ENCODE results near the gene RNF14. TPM values are rescaled to one million over a fixed set of nuclear protein-coding genes. Genes with fewer than 3 reads are reported as not detected.

The RNF14 gene
- total RNA-seq, 1 experiment from 2014 or later: 126 TPM

- DNase-seq (ENCODE audit: low read depth): no peak
- in situ Hi-C loops (cut with HindIII; ENCODE audit: low pct_unique_long_range_greater_than_20kb, low sequenced_read_pairs): no loop called here
Measured at GRCh38 chr5:142006363-142007236, 37.7 kb downstream of the RNF14 start.

- in situ Hi-C loops (cut with HindIII; ENCODE audit: low pct_unique_long_range_greater_than_20kb, low sequenced_read_pairs): no loop called here
- DNase-seq (ENCODE audit: low read depth): no peak
Measured at GRCh38 chr5:142007237-142007544, 38.3 kb downstream of the RNF14 start.

DNA sequence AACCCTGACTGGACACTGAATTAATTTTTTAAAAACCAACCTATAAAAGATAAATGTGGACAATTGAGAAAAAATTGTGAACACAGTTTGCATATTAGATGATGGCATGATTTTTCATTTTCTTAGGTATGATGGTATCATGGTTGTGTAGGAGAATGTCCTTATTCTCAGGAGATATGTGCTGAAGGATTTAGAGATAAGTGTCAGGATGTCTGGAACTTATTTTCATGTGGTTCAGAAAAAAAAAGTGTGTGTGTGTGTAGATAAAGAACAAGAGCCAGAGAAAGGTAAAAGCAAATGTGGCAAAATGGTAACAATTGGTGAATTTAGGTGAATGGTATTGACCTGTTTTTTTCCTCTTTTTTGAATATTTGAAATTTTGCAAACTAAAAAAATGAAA, 39.9 kb downstream of the RNF14 start:
- in situ Hi-C loops (cut with HindIII; ENCODE audit: low pct_unique_long_range_greater_than_20kb, low sequenced_read_pairs): no loop called here
- no peak for DNase-seq (ENCODE audit: low read depth)

DNA sequence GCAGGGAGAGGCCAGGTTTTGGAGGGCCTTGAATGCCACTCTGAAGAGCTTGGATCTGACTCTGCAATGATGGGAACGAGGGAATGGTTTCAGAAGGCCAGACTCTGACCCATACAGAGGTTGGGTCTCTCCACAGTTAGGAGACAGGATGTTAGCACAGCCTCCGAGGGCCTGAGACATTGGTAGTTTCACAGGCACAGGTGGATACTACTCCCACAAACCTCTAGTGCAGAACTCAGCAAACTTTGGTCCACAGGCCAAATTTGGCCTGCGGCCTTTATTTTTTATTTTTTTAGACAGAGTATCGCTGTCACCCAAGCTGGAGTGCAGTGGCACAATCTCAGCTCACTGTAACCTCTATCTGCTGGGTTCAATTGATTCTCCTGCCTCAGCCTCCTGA, 41.0 kb downstream of the RNF14 start:
- in situ Hi-C loops (cut with HindIII; ENCODE audit: low pct_unique_long_range_greater_than_20kb, low sequenced_read_pairs): no loop called here
- no peak for DNase-seq (ENCODE audit: low read depth)

DNA sequence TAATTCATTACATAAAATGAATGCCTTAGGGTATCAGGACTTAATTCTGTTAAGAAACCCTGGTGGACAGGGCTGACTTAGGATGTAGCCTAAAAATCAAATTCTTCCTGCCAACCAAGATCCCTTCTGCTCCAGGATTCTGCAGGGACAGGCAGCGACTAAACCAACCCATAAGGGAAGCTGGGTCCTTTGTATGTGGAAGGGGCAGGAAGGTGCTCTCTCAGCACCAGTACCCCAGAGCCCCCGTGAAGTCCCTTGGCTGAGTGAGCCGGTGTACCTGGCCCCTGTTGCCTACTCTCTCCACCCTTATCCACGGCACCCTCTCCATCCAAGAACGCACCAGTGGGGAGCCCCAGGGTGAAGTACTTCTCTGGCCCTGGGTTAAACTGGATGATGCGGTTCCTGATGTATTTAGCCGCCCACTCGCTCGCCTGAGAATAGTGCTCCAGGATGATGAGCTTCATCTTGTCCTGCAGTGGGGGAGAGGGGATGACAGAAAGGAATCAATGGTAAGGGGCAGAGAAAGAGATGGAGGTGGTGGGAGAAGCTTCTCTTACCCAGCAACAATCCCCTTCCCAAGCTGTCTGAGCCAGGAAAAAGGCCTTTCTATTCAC, 42.8 kb downstream of the RNF14 start:
- no peak for DNase-seq (ENCODE audit: low read depth)
- in situ Hi-C loops (cut with HindIII; ENCODE audit: low pct_unique_long_range_greater_than_20kb, low sequenced_read_pairs): no loop called here

DNA sequence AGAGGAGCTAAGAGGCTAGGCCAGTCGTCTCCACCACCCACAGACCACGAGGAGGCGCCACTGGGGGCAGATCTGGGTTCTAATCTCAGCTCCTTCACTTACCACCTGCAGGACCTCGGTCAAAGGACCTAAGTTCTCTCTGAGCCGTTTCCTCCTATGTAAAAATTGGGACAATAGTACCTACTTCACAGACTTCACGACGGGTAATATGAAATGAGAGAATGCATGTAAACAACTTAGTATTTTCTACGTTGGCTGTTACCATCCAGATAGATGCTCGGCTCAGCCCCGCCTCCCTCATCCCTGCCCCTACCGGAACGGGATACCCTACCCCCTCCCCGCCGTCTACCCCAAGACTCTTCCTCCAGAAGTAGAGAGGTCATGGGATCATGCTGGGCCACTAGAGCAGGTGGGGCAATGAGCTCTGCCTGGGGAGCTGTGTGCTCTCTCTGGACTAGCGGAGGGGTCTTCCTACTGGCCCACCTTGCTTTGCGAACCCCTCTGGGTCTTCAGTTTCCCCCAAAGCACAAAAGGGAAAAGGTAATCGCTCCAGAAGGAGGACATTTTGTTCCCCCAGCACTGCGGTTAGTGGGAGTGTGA, 43.4 kb downstream of the RNF14 start:
- no peak for DNase-seq (ENCODE audit: low read depth)
- in situ Hi-C loops (cut with HindIII; ENCODE audit: low pct_unique_long_range_greater_than_20kb, low sequenced_read_pairs): no loop called here

DNA sequence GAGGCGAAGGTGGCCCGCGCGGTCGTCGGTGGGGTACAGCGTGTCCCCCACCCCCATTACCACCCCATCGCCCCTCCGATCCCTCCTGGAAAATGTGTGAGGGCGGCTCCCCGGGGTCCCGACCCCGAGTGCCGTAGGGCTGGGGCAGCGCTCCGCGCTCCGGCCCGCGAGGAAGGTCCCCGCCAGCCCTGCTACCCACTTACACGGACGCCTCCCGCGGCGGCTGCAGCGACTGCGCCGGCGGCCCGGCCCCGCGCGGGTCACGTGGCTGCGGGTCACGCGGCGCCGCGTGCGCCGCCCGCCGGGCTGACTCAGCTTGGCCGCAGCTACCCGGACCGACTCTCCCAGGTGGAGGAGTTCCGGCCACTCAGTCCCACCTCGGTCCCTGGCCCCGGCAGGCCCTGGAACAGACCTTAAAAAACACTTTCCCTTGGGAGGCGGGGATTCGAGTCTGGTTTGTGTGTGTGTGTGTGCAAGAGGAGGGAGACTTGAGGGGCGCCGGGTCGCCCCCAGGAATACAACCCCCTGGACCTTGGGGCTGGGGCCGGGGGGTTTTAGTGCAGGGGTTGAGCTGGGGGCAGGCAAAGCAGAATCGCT, 44.0 kb downstream of the RNF14 start, which contains the start of gene GNPDA1:
Gene GNPDA1, minus strand, starts transcription at position 236 of the 597 bp plus-strand sequence. CDS start 992 bp downstream, outside the sequence.
- in situ Hi-C loops (cut with HindIII; ENCODE audit: low pct_unique_long_range_greater_than_20kb, low sequenced_read_pairs): no loop called here

GRCh38 chr5:142013734-142014521, 45.0 kb downstream of the RNF14 start:
- peak; percentile 48 for DNase-seq (ENCODE audit: low read depth)
- in situ Hi-C loops (cut with HindIII; ENCODE audit: low pct_unique_long_range_greater_than_20kb, low sequenced_read_pairs): no loop called here

More for the DNA sequence above, 44.0 kb downstream of the RNF14 start, which contains the start of gene GNPDA1:
- peak; percentile 71 for DNase-seq (ENCODE audit: low read depth)

DNA sequence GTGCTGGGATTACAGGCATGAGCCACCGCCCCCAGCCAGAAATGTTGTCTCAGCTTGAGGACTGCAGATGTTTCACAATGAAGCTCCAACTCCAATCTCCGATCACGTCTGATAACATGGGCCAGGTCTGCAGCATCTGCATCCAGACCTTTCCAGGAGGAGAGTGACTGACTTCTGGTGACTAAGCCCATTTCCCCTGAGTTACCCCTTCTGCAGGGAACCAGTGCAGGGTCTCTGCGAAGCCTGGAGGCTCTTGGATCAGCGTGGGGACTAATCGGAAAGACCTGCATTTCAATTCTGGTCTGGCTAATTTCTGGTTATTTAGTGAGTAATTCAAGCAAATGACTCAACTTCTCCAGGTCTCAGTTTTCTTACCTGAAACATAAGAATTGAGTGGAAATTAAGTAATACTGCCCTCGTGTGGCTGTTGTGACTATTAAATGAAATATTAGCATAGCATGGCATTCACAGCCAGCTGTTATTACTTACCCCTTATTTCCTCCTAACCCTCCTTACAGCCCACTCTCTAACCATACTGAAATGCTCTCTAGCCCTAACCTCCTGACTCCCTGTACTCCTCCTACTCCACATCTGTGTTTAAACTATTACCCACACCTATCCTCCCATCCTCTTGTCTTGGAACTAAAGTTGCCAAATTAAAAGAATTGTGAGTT, 46.1 kb downstream of the RNF14 start:
- in situ Hi-C loops (cut with HindIII; ENCODE audit: low pct_unique_long_range_greater_than_20kb, low sequenced_read_pairs): no loop called here
- peak; percentile 76 for DNase-seq (ENCODE audit: low read depth)

- peak; percentile 72 for DNase-seq (ENCODE audit: low read depth)
- in situ Hi-C loops (cut with HindIII; ENCODE audit: low pct_unique_long_range_greater_than_20kb, low sequenced_read_pairs): no loop called here
Measured at GRCh38 chr5:142015781-142016533, 47.1 kb downstream of the RNF14 start.

- in situ Hi-C loops (cut with HindIII; ENCODE audit: low pct_unique_long_range_greater_than_20kb, low sequenced_read_pairs): no loop called here
- no peak for DNase-seq (ENCODE audit: low read depth)
Measured at GRCh38 chr5:142016556-142016955, 47.7 kb downstream of the RNF14 start.

DNA sequence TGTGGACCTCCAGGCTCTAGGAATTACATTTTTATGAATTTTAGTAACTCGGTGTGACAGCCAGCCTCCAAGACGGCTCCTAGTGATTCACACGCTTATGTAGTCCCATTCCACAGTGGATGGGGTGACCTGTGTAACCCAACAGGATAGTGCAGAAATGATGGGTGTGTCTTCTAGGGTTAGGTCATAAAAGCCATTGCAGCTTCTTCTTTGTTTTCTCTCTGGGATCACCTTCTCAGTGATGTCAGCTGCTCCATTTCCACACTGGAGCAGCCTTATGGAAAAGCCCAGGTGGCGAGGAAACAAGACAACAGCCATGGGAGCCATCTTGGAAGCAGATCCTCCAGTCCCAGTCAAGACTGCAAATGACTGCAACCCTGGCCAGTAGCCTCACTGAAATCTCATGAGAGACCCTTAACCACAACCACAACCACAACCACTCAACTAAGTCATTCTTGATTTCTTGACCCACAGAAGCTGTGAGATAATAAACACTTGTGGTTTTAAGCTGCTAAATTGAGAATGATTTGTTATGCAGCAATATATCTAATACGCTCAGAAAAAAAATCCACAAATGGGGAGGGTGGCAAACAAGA, 49.0 kb downstream of the RNF14 start:
- in situ Hi-C loops (cut with HindIII; ENCODE audit: low pct_unique_long_range_greater_than_20kb, low sequenced_read_pairs): no loop called here
- DNase-seq (ENCODE audit: low read depth): no peak

GRCh38 chr5:142020122-142020659, 51.3 kb downstream of the RNF14 start:
- DNase-seq (ENCODE audit: low read depth): no peak
- in situ Hi-C loops (cut with HindIII; ENCODE audit: low pct_unique_long_range_greater_than_20kb, low sequenced_read_pairs): no loop called here

- in situ Hi-C loops (cut with HindIII; ENCODE audit: low pct_unique_long_range_greater_than_20kb, low sequenced_read_pairs): no loop called here
- no peak for DNase-seq (ENCODE audit: low read depth)
Measured at GRCh38 chr5:142023836-142024235, 54.9 kb downstream of the RNF14 start.

DNA sequence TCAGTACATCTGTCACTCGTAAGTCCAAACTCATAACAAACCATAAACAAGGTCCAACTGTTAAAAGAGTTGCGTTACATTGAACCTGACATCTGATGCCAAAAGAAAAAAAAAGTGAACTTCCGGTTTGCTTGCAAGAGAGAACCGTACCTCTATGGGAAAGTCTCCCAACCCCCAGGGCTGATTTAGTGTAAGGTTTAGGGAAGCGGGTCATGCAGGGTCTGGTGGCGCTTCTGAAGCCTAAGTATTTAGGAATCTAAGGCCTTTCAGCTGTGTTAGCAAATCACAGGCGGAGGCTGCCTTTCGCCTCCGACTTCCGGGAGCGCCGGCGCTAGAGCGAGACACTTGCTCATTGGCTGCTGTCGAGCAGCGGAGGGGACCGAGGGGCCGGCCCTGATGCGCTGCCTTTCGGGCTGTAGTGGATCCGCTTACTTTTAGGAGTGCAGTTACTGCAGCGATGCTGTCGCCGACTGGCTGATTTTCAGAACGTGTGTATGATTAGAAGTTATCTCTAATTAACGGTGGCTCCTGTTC, 55.9 kb downstream of the RNF14 start:
- peak; percentile 80 for DNase-seq (ENCODE audit: low read depth)
- in situ Hi-C loops (cut with HindIII; ENCODE audit: low pct_unique_long_range_greater_than_20kb, low sequenced_read_pairs): no loop called here

DNA sequence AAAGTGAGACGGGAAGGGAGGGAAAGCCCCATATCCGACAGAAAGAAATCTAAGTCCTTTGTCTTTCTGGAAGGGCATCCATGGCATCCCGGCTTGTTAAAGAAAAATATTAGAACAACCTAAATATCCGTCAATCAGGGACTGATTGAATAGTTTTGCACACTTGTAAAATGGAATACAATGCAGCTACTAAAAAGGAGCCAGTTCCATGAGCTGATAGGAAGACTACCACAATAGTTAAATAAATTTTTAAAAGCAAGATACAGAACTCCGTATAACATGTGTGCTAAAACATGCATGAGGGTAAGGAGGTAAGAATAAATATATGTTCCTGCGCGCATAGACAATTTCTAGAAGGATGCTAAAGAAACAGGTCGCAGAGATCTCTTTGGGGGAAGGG, 56.7 kb downstream of the RNF14 start:
- in situ Hi-C loops (cut with HindIII; ENCODE audit: low pct_unique_long_range_greater_than_20kb, low sequenced_read_pairs): no loop called here
- no peak for DNase-seq (ENCODE audit: low read depth)
